Duodenal mucosa (tissue), 2 donors: ENCODE measurements around the gene RELB.

Experiments
- H3K27ac ChIP-seq: one replicate; pipeline ENCODE4 v1.7.0; 2013; ENCODE audit warnings: low read depth, low read length
- H3K27me3 ChIP-seq, 2 donors: one replicate each; pipeline ENCODE4 v1.7.0; 2013; ENCODE audit warnings: low read length in 2 of 2, control low read depth in 1 of 2; ENCODE audit not compliant: insufficient read depth in 2 of 2, control insufficient read depth in 1 of 2
- H3K36me3 ChIP-seq, 2 donors: one replicate each; pipeline ENCODE4 v1.7.0; 2013; ENCODE audit warnings: low read length in 2 of 2, control low read depth in 1 of 2; ENCODE audit not compliant: insufficient read depth in 2 of 2, control insufficient read depth in 1 of 2
- H3K4me1 ChIP-seq, 2 donors: one replicate each; pipeline ENCODE4 v1.7.0; 2013; ENCODE audit warnings: low read length in 2 of 2, control low read depth in 1 of 2; ENCODE audit not compliant: insufficient read depth in 2 of 2, control insufficient read depth in 1 of 2
- H3K4me3 ChIP-seq, 2 donors: one replicate each; pipeline ENCODE4 v1.7.0; 2013; ENCODE audit warnings: low read length in 2 of 2, low read depth in 1 of 2
- H3K9ac ChIP-seq, 2 donors: one replicate each; pipeline ENCODE4 v1.7.0; 2013; ENCODE audit warnings: low read length in 2 of 2, low read depth in 1 of 2
- H3K9me3 ChIP-seq, 2 donors: one replicate each; pipeline ENCODE4 v1.7.0; 2013; ENCODE audit warnings: low read length in 2 of 2, control low read depth in 1 of 2; ENCODE audit not compliant: control insufficient read depth in 1 of 2

RELB gene, protein sequence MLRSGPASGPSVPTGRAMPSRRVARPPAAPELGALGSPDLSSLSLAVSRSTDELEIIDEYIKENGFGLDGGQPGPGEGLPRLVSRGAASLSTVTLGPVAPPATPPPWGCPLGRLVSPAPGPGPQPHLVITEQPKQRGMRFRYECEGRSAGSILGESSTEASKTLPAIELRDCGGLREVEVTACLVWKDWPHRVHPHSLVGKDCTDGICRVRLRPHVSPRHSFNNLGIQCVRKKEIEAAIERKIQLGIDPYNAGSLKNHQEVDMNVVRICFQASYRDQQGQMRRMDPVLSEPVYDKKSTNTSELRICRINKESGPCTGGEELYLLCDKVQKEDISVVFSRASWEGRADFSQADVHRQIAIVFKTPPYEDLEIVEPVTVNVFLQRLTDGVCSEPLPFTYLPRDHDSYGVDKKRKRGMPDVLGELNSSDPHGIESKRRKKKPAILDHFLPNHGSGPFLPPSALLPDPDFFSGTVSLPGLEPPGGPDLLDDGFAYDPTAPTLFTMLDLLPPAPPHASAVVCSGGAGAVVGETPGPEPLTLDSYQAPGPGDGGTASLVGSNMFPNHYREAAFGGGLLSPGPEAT

DNA sequence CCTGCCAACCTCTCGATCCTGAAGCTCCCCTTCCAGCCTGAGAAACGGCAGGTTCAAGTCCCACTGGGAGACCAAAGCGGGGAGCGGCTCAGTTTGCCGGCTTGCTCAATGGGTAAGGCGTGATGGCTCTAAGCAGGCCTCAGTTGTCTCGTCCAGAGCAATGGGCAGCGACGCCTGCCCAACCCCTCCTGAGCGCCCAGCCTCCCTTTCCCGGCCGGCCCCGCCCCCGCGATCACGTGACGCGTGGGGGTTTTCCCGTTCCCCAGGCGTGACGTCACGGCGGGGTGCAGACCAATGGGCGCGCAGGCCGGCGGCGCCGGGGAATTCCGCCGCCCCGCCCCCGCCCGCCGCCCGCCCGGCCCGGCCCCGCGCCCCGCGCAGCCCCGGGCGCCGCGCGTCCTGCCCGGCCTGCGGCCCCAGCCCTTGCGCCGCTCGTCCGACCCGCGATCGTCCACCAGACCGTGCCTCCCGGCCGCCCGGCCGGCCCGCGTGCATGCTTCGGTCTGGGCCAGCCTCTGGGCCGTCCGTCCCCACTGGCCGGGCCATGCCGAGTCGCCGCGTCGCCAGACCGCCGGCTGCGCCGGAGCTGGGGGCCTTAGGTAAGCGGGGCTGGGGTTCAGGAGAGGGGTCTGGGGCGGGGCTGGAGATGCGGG, at the start of gene RELB:
RELB (plus strand) TSS at position 378 of the 653 bp plus-strand sequence; CDS start at position 494, 116 bp downstream.
- Histone ChIP-seq H3K9ac (peak within 1 kb of the TSS; percentile 63 to 94), H3K27me3 (no peaks in the 10 kb centered on the region), H3K4me1 (peaks cover 11 to 17% of the 10 kb centered on the region in 2 donors), H3K27ac (peak within 1 kb of the TSS; percentile 97), H3K36me3 (no peaks in the 10 kb centered on the region), H3K9me3 (no peaks in the 10 kb centered on the region), H3K4me3 (peak within 1 kb of the TSS; percentile 76 to 77)

DNA sequence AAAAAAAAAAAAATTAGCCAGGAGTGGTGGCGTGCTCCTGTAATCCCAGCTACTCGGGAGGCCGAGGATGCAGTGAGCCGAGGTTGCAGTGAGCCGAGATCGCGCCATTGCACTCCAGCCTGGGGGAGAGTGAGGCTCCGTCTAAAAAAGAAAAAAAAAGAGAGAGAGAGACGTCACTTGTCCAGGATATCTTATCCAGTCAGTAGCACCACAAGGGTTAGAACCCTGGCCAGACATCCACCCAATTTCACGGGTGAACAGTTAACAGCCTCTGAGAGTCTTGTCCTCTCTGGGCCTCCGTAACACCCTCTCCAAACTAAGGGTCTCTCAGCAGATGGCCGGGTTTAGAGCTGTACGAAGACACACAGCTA, 47.0 kb upstream of the RELB start:
- no peaks in the 10 kb centered on the region for H3K27me3 ChIP-seq
- peaks cover 21 to 31% of the 10 kb centered on the region in 2 donors for H3K4me1 ChIP-seq
- H3K9ac ChIP-seq = peak overlapping the region; percentile 73 to 86
- no peaks in the 10 kb centered on the region for H3K9me3 ChIP-seq
- H3K36me3 ChIP-seq = peaks cover 0 to 21% of the 10 kb centered on the region in 2 donors
- peak overlapping the region; percentile 81 to 86 for H3K4me3 ChIP-seq
- H3K27ac ChIP-seq = peak overlapping the region; percentile 92

DNA sequence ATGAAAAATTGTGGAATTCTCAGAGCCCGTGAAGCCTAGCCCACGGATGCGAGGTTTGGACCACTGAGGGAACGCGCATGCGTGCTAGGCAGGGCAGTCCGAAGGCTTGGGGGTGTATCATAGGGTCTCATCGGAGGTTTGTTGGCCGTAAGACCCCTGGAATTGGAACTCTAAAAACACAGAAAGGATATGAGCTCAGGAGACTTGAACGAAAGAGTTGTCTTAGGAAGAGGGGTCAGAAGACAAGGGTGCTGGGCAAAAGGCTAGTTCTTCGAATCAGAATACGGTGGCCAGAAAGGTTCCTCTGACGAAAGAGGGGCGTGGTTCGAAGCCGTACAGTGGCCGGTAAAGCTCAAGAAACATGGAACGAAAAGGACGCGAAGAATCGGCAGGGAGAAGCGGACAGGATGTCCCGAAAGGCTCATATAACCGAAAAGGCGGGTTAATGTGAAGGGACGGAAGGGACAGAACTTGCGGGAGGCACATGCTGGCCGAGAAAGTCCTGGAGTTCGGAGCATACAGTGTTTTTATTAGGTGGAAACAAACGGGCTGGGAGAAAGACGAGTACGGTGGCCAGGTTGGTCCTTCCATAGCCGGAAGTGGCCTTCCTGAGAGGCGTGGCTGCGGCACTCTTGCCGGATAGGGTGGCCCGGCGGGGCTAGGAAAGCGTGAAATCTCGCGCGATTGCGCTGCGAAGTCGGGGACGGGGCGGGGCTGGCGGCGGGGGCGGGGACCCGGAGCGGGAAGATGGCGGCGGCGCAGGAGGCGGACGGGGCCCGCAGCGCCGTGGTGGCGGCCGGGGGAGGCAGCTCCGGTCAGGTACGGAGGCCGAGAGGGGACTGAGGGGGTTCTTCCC, 46.4 kb upstream of the RELB start, which contains the start of gene CLPTM1:
CLPTM1 (plus strand) TSS at position 732 of the 856 bp plus-strand sequence; CDS start at position 748, 16 bp downstream.
- H3K4me1 ChIP-seq = peaks cover 21 to 31% of the 10 kb centered on the region in 2 donors
- no peaks in the 10 kb centered on the region for H3K27me3 ChIP-seq
- H3K27ac ChIP-seq = peak within 1 kb of the TSS; percentile 92
- H3K4me3 ChIP-seq = peak within 1 kb of the TSS; percentile 85 to 86
- H3K9me3 ChIP-seq = no peaks in the 10 kb centered on the region
- H3K36me3 ChIP-seq = peaks cover 0 to 15% of the 10 kb centered on the region in 2 donors
- peak within 1 kb of the TSS; percentile 86 for H3K9ac ChIP-seq

DNA sequence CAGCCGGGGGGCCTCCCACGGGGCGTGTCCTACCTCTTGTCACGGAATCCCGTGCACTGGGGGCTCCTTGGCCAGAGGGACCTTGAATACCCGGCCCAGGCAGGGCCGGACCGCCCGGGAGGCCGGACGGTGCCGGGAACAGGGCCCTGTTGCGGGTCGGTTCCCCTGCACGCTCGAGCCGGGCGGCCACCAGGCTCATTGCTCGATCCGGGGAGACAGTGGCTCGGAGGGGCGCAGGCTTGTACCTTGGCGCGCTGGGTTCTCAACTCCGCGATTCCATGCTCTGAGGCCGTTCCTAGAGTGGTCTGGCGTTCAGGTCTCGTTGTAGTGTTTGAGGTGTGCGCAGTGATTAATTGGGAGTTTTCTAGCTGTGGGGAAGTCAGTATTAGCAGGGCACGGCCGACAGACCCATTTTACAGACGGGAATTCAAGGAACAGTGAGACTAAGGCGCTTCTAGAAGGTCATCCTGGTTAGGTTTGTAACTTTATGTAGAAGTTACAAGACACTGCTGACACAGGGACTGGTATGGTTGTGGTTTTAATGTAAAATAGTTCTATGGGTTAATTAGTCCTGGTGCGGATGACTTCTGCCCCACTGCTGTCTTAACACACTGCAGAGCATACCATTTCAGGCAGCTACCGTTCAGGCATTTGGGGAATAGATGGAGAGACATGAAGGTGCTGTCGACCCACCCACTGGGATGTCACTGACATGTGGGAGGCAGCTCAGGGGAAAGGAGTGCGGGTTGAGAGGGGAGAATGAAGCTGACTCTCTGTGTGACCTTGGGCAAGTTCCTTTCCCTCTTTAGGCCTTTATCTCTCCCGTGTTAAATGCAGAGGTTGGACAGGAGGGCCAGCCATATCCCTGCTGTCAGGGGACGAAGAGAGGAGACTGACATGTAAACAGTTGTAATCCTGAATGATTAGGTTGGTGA, 45.5 kb upstream of the RELB start:
- H3K9me3 ChIP-seq = no peaks in the 10 kb centered on the region
- H3K27ac ChIP-seq = no peak overlapping the region
- peak overlapping the region; percentile 86 for H3K9ac ChIP-seq
- H3K27me3 ChIP-seq = no peaks in the 10 kb centered on the region
- peaks cover 0 to 14% of the 10 kb centered on the region in 2 donors for H3K36me3 ChIP-seq
- peaks cover 29 to 33% of the 10 kb centered on the region in 2 donors for H3K4me1 ChIP-seq
- H3K4me3 ChIP-seq = peak overlapping the region; percentile 85 to 86

DNA sequence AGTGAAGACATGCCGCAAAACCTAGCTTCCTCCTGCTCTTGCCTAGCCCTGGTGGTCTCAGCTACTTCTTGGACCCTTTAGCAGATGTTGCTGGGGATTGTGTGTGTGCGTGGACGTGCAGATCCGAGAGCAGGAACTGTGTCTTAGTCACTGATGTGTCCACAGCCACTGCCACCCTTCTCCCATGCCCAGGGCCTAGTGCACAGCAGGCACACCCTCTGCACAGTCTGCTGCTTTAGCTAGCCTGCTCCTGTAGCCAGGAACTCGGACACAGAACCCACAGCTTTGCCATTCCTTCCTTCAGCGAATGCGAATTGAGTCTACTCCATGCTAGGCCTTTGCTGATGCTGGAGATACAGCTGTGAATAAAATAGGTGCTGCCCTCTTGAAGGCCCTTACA, 43.7 kb upstream of the RELB start:
- Histone ChIP-seq H3K9me3 (no peaks in the 10 kb centered on the region), H3K27me3 (no peaks in the 10 kb centered on the region), H3K4me3 (peak overlapping the region in 1 of 2 donors; percentile 86), H3K9ac (no peak overlapping the region), H3K4me1 (peaks cover 31 to 38% of the 10 kb centered on the region in 2 donors), H3K27ac (no peak overlapping the region), H3K36me3 (peaks cover 0 to 30% of the 10 kb centered on the region in 2 donors)

DNA sequence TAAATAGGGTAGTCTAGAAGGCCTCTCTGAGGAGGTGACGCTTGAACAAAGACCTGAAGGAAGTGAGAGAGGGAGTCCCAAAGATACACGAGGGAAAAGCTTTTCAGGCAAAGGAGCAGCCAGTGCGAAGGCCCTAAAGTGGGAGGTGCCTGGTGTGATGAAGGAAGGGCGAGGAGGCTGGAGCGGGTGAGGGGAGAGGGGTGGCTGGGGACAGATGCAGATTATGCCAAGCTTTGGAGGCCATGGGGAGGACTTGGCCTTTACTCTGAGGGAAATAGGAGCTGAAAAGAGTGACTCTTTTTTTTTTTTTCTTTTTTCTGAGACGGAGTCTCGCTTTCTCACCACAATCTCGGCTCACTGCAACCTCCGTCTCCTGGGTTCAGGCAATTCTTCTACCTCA, 43.2 kb upstream of the RELB start:
- H3K4me1 ChIP-seq = peaks cover 31 to 38% of the 10 kb centered on the region in 2 donors
- H3K4me3 ChIP-seq = no peak overlapping the region
- H3K9me3 ChIP-seq = no peaks in the 10 kb centered on the region
- peaks cover 0 to 31% of the 10 kb centered on the region in 2 donors for H3K36me3 ChIP-seq
- H3K9ac ChIP-seq = no peak overlapping the region
- H3K27me3 ChIP-seq = no peaks in the 10 kb centered on the region
- no peak overlapping the region for H3K27ac ChIP-seq

DNA sequence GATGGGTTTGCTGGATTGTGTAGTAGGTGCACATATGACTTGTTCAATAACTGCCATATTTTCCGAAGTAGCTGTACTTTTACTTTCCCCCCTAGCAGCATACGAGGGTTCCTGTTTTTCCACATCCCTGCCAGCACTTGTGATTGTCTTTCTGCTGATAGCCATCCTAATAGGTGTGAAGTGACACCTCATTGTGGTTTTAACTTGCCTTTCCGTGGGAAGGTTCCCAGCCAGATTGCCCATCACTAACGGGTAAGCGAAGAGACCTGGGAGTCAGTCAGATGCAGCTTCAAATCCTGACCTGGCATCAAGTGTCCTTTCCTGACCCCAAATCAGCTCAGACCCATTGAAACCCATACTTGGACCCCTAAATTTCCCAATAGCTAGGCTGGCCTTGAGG, 41.6 kb upstream of the RELB start:
- peaks cover 31% of the 10 kb centered on the region in 2 donors for H3K4me1 ChIP-seq
- no peak overlapping the region for H3K4me3 ChIP-seq
- no peak overlapping the region for H3K9ac ChIP-seq
- peaks cover 3 to 34% of the 10 kb centered on the region in 2 donors for H3K36me3 ChIP-seq
- H3K27ac ChIP-seq = no peak overlapping the region
- H3K27me3 ChIP-seq = no peaks in the 10 kb centered on the region
- no peaks in the 10 kb centered on the region for H3K9me3 ChIP-seq

DNA sequence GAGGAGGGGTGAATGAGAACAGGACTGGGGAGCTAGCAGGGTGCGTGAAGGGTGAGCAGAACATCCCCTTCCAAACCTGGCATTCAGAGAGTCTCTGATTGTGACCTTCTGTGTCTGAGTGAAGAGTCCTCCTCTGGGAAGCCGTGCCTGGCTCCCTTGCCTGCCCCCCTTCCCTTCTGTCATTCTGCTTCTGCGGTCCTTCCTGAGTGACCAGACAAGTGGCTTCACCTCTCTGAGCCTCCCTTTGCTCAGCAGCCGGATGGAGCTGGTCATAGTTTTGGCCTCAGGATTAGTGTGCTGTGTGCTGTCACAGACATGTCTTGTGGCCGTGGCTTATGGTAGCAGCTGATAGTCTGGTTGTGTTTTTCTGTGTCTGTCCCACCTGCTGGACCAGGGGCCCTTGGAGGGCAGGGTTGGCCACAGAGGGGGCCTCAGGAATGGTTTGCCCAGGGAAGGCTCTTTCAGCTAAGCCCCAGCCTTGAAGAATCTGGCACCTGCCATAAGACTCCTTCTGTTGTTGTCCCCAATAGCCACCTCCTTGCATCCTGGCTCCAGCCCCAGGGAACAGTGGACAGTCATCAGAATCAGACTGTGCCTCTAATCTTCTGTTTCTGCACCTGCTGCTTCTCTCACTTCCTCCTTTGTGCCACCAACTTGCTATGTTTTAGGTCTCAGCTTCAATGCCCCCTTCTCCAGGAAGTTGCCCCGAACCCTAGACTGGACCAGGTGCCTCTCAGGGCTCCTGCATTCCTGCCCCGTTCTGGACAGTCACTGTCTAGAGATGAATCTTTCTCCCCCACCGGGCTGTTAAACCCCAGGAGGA, 40.1 kb upstream of the RELB start:
- H3K4me1 ChIP-seq = peaks cover 25 to 28% of the 10 kb centered on the region in 2 donors
- H3K27ac ChIP-seq = no peak overlapping the region
- H3K9ac ChIP-seq = peak overlapping the region in 1 of 2 donors; percentile 32
- H3K36me3 ChIP-seq = peaks cover 3 to 38% of the 10 kb centered on the region in 2 donors
- H3K27me3 ChIP-seq = no peaks in the 10 kb centered on the region
- no peak overlapping the region for H3K4me3 ChIP-seq
- no peaks in the 10 kb centered on the region for H3K9me3 ChIP-seq
